Measurements from ENCODE around the gene PLXNA4. TPM values are rescaled to one million over a fixed set of nuclear protein-coding genes. Genes with fewer than 3 reads are reported as not detected.

Gene PLXNA4
- total RNA-seq, 1 donor from 2014 or later, result 5.2 TPM

GRCh38 chr7:132551439-132551838 is 24.8 kb downstream of the PLXNA4 start:
- H3K27me3 Mint-ChIP-seq (ENCODE audit: low read depth), result peaks cover 60% of the 10 kb centered on the region
- no peak overlapping the region for H3K27ac Mint-ChIP-seq
- H3K4me1 Mint-ChIP-seq, result no peaks in the 10 kb centered on the region
- DNase-seq (ENCODE audit: low spot score in 2 of 2, unreplicated experiment in 2 of 2), result no peak
- H3K9me3 Mint-ChIP-seq, result peaks cover 19% of the 10 kb centered on the region
- H3K4me3 Mint-ChIP-seq, result no peak overlapping the region
- no peaks in the 10 kb centered on the region for H3K36me3 Mint-ChIP-seq
- TF ChIP-seq CTCF (IDR thresholded peaks at IDR 0.05; ENCODE audit: unreplicated experiment), result no peak

- H3K36me3 Mint-ChIP-seq, result no peaks in the 10 kb centered on the region
- H3K27me3 Mint-ChIP-seq (ENCODE audit: low read depth), result peaks cover 55% of the 10 kb centered on the region
Measured at GRCh38 chr7:132548489-132549078, 27.7 kb downstream of the PLXNA4 start.

GRCh38 chr7:132547821-132548220 is 28.4 kb downstream of the PLXNA4 start:
- H3K27me3 Mint-ChIP-seq (ENCODE audit: low read depth), result peaks cover 55% of the 10 kb centered on the region
- no peak overlapping the region for H3K27ac Mint-ChIP-seq
- no peak for DNase-seq (ENCODE audit: low spot score in 2 of 2, unreplicated experiment in 2 of 2)
- H3K4me1 Mint-ChIP-seq, result no peaks in the 10 kb centered on the region
- no peaks in the 10 kb centered on the region for H3K36me3 Mint-ChIP-seq
- no peak overlapping the region for H3K4me3 Mint-ChIP-seq
- TF ChIP-seq CTCF (IDR thresholded peaks at IDR 0.05; ENCODE audit: unreplicated experiment), result no peak
- peaks cover 16% of the 10 kb centered on the region for H3K9me3 Mint-ChIP-seq

More at GRCh38 chr7:132548489-132549078, 27.7 kb downstream of the PLXNA4 start:
- Mint-ChIP-seq H3K4me1 (no peaks in the 10 kb centered on the region), H3K27ac (no peak overlapping the region), H3K4me3 (no peak overlapping the region), H3K9me3 (peaks cover 18% of the 10 kb centered on the region)
- no peak for DNase-seq (ENCODE audit: low spot score in 2 of 2, unreplicated experiment in 2 of 2)
- no peak for TF ChIP-seq CTCF (IDR thresholded peaks at IDR 0.05; ENCODE audit: unreplicated experiment)

- no peak for DNase-seq (ENCODE audit: low spot score in 2 of 2, unreplicated experiment in 2 of 2)
- Mint-ChIP-seq H3K9me3 (peaks cover 14% of the 10 kb centered on the region), H3K27me3 (ENCODE audit: low read depth) (peaks cover 54% of the 10 kb centered on the region), H3K27ac (no peak overlapping the region), H3K4me3 (no peak overlapping the region), H3K4me1 (no peaks in the 10 kb centered on the region), H3K36me3 (no peaks in the 10 kb centered on the region)
- TF ChIP-seq CTCF (IDR thresholded peaks at IDR 0.05; ENCODE audit: unreplicated experiment), result no peak
Measured at GRCh38 chr7:132546366-132547127, 29.7 kb downstream of the PLXNA4 start.

- Mint-ChIP-seq H3K36me3 (no peaks in the 10 kb centered on the region), H3K4me3 (no peak overlapping the region), H3K4me1 (peaks cover 2% of the 10 kb centered on the region), H3K27ac (no peak overlapping the region), H3K27me3 (ENCODE audit: low read depth) (peaks cover 55% of the 10 kb centered on the region), H3K9me3 (peaks cover 6% of the 10 kb centered on the region)
- TF ChIP-seq CTCF (IDR thresholded peaks at IDR 0.05; ENCODE audit: unreplicated experiment), result no peak
- DNase-seq (ENCODE audit: low spot score in 2 of 2, unreplicated experiment in 2 of 2), result no peak
Measured at GRCh38 chr7:132545756-132546155, 30.5 kb downstream of the PLXNA4 start.
